NK-92 (cell line): ENCODE measurements around the gene RTP5.
"Not testable (repeated sequence)": the region's sequence is repeated elsewhere in the genome, so short reads cannot be mapped to it uniquely, and the experiment has no call there.

Source experiments
- DNase-seq: peaks from one replicate; lab custom pipeline; 2025; ENCODE audit not compliant: unreplicated experiment; lab: John Stamatoyannopoulos, UW

The RTP5 gene

GRCh38 chr2:241913703-241914102, 44.2 kb downstream of the RTP5 start:
- DNase-seq, result no peak

GRCh38 chr2:241914542-241914941, 45.0 kb downstream of the RTP5 start:
- DNase-seq, result no peak

- not testable (repeated sequence) for DNase-seq
These were observed 52.1 kb downstream of the RTP5 start for GRCh38 chr2:241921631-241922030.

- no peak for DNase-seq
These were observed 52.9 kb downstream of the RTP5 start for GRCh38 chr2:241922411-241922810.

GRCh38 chr2:241922816-241923601, 53.5 kb downstream of the RTP5 start:
- not testable (repeated sequence) for DNase-seq
